SIG-M5 (cell line): ENCODE results near the gene MFSD6.
"Not testable (repeated sequence)": the region's sequence is repeated elsewhere in the genome, so short reads cannot be mapped to it uniquely, and the experiment has no call there.

Experiments used
- DNase-seq: peaks from one replicate; lab custom pipeline; 2025; lab: John Stamatoyannopoulos, UW

The MFSD6 gene

DNA sequence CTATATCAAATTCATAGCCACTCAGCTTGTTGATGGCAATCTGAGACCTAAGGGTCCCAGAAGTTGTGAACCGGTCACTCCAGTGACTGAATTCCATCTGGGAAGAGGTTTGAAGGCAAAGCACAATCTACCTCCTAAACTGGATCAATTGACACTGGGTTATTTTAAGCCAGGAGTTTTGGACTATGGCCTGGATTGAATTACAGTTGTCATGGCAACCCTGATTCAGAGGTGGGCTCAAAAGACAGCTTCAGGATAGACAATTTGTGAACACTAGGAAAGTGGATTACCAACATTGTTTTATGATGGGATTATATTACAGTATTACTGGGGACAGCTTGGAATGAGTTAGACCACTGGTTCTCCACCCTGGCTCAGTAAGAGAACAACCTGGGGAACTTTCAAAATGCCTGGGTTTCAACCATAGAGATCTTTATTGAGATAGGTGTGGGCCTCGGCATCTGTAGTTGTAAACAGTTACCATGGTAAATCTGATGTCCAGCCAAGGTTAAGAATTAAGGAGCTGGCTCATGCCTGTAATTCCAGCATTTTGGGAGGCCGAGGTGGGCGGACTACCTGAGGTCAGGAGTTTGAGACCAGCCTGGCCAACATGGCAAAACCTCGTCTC is 58.8 kb downstream of the MFSD6 start:
- no peak for DNase-seq

DNA sequence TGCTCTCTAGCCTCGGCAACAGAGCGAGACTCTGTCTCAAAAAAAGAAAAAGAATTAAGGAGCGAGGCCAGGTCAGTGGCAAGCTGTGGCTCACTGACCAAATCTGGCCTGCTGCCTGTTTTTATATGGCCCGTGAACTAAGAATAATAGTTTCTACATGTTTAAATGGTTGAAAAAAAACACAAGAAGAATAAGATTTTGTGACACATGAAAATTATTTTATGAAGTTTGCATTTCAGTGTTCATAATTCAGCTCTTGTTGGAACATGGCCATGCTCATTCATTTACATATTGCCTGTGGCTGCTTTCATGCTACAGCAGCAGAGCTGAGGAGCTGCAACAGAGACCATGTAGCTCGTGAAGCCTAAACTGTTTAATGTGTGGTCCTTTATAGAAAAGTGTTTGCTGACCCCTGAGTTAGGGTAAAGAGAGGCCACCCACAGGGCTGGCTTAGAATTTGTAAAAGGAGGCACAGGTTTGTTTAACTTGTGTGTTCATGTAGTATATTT is 59.5 kb downstream of the MFSD6 start:
- no peak for DNase-seq

DNA sequence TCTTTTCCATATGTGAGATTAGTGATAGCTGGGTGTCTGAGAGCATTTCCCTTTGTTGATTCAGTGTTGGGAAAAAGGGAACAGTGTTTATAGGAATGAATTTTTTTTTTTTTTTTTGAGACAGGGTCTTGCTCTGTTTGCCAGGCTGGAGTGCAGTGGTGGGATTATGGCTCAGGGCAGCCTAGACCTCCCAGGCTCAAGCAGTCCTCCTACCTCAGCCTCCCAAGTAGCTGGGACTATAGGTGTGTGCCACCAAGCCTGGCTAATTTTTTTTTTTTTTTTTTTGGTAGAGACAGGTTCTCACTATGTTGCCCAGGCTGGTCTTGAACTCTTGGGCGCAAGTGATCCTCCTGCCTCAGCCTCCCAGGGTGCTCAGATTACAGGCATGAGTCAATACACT is 60.2 kb downstream of the MFSD6 start:
- DNase-seq, result not testable (repeated sequence)

DNA sequence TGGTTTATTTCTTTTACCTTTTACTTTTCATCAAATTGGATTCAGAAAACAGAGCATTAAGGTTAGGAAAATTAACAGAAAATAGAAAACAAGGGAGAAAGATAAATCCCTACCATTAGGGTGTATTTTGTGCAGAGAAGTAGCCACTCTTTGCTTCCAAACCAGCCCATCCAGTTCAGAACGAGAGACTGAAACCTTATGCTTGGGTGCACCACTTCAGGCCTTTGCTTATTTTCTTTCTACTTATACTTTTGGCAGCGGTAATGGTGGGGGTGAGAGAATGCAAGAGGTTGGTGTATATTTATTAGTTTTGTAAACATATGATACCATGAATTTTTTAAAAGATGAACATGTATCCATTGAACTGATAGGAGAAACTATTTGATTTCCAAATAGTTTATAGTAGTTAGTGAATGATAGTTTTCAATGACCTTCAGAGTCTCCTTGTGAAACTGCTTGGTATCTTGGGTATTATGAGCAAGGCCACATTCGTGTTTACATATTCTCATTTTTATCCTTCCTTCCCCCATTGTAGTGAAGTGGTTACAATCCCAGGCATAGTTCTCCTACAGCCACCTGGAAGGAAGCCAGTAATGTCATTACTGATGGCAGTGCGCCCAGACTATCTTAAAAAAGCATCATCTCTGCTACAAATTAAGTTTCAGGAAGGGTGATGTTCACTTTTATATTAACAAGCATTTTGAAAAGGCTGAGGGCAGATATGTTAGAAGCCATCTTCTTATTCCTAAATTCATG is 60.8 kb downstream of the MFSD6 start:
- no peak for DNase-seq

DNA sequence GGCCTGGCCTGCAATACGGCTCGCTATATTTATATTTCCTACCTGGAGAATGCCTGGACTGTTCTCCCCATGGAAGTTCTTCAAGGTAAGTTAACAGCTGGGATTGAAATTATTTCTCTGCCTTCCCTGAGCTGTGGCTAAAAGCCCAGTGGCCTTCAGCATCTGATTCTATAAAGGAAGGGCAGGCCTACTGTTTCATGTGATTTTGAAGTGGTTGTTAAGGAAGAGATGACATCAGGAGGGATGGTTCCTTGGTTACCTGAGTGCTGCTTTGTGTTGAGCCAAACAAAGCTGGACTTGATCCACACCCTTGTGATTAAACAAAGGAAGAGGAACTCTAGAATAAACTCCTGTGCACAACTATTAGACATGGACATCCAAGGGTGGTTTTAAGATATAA is 61.6 kb downstream of the MFSD6 start:
- DNase-seq, result no peak

DNA sequence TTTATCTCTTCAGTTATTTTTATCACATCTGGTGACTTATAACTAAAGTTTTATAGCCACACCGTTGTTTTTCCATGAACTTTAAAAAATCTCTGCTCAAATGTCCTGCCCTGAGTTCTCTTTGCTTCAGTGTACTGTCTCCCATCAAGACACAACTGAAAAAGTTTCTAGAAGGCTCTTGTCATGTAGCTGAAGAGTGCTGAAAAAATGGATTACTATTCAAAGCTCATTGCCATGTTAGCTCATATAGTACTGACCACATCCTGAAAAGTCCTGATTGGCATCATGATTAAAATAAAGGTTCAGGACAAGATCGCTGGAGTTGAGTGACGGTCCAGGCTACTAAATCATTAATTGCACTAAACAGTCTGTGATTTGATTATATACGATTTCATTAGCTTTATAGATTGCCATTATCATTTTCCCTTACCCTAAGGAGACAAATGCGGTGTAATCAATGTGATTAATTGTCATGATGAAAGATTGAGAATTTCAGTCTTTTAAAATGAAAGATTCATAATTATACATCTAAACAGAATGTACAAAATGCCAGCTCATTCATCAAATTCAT is 62.2 kb downstream of the MFSD6 start:
- no peak for DNase-seq

DNA sequence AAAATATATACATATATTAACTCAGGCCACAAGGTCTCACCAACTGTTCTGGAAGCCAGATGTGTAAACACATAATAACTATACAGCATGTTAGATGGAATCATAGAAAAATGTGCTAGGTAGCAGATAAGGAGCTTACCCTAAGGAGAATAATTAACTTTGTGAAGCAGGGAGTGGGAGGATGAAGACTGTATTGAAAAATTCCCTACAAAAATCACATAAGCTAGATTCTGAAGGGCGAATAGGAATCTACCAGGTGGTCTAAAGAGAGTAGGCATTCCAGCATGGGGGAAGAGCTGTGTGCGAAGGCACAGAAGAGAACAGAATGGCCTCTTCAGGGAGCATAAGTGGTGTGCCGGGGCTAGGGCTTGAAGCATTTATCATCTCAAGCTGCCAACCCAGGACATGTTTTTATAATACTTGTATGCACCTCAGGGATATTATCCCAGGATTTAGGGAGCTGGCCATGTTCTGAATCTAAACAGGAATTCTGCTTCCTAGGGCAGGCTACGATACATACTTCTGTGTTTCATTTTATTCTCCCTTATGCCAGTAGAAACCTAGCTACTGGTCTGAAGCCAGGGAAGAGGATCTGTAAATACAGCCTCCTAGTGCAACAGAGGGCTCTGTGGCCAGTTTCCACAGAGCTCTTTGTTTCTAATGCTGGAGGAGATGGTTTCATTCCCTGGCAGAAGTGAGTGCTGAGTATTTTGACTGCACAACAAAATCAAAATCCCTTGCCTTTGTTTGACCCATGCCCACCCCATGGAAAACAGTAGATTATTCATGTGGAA is 69.7 kb downstream of the MFSD6 start:
- DNase-seq, result no peak

DNA sequence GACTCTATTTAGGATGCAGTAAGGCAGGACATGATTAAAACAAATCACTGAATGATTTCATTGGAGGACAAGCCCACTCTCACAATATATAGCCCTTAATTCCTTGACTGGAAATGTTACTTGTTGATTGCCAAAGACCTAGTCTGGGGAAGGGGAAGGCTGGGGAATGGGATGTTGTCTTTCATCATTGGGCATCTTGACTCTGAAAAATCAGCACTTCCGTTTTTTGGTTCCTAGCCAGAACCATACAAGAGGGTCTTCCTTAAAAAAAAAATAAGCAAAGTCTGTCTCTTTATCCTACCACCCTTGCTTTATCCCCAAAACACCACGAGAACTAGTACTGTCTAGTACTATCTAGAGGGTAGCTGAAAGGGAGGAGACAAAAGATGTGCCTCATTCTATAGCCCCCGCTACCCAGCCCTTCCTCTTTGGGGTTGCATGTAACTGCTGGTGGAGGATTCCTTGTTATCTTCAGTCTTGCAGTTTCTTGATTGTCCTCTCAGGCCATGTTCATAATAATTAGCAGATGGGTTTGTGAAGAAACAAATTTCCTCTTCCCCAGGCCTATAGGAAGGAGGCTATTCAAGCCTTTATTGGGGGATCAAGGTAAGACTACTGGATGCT is 70.5 kb downstream of the MFSD6 start:
- DNase-seq, result no peak

DNA sequence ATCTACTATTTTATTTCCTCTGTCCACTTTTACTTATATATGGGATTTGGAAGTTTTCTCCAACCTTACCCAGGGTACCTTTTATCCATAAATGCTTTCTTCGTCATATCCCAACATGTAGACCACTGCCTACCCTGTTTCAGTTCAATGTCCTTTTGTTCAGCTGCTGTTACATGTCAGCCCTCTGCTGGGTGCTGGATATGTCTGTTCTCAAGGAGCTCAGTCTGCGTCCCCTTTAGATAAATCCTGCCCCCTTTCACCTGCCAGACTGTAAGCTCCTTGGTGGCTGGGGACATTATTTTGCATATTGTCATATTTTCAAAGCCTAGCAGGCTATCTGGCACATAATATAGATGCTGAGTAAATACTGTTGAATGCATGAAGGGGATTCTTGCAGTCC is 73.2 kb downstream of the MFSD6 start:
- no peak for DNase-seq

DNA sequence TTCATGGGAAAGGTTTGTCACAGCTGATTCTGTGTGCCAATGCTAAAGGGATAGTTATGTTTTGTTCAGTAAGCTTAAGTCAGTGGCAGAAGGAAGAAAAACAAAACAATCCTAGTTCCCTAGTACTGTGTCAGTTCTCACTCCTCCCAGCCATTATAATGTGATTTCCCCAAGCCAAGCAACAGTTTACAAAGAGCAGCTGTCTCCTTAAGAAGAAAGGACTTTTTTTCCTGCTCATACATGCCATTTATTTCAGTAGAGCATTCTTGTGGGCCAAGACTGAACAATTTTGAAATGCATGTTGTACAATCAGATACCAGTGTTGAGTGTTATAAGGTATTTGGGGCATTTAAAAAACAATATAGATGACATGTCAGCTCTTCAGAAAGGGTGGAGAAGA is 74.3 kb downstream of the MFSD6 start:
- no peak for DNase-seq

DNA sequence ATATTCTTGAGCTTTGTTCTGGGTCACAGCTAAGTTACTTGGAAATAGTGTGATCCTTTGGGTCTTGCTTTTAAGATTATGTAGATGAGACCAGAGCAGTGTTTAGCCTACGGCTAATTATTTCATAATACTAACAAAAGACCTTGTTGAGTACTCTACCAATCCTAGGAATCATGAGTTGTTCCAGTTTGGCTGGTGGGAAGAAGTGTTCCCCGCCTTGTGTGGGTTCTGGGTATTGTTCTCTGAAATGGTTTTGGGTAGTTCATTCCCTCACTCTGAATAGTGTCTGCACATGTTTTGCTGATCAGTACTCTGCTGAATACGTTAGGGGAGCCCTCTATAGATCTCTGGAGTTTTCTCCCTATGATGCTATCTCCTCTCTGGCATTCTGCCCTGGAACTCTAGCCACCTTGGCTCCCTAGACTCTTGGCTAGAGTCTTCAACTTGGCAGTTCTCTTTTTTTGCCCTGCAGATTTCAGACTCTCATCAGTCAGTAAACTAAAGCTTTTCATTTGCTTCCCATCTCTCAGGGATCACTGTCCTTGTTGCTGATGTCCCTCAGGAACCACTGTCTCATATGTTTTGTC is 78.0 kb downstream of the MFSD6 start:
- DNase-seq, result no peak

DNA sequence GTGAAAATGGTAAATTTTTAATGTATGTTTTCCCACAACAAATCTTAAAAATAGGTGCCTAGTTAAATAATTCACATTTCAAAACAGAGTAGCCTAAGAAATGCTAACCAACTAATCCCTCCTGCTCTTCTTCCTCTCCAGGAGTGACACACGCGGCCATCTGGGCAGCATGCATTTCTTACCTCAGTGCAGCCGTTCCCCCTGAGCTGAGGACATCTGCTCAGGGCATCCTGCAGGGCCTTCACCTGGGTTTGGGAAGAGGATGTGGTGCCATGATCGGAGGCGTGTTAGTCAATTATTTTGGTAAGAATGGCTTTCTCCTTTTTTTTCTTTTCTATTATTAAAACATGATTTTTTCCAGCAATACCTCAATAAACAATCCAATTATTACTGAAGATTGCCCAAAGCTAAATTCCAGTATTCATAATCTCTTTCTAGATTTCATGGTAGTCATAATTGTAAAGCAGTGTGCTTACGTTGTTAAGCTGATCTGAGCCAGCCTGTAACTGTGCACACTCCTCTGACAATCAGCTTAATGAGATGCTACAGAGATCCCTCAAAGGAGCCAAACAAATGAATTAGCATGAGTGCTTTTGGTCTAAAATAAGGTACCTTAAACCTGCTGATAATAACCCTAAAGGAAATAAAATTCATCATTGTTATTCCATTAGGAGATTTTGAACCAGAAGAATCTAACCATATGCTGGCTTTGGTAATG is 80.5 kb downstream of the MFSD6 start:
- no peak for DNase-seq

DNA sequence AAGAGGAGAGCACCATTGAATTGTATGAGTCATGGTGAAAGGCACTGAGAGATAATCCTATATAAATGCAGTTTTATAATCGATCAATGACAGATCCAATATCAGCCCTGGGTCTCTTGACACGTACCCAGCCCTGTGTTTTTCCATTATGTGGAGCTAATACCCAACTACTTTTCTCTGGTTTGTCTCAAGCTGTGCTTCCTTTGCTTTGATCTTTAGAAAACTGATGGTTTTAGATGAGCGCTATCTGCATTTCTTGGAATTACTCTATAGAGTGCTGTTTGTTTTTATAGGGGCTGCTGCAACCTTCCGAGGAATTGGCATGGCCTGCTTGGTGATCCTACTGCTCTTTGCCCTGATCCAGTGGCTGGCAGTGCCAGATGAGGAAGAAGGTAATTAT is 81.3 kb downstream of the MFSD6 start:
- DNase-seq, result no peak

DNA sequence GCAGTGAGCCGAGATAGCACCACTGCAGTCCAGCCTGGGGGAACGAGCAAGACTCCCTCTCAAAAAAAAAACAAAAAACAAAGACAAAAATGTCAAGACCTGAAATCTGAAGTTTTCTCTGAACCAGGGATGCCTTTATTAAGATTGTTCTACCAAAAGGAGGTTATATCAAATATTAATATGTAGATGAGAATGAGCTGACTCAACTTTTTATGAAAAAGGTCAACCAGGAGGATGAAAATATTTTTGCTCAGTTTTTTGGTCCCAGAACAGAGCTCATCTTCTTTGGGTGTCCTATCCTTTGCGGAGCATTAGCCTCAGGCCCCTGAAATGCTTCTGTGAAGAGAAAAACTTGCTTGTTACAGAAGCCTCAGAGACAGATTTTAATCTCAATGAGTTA is 82.3 kb downstream of the MFSD6 start:
- no peak for DNase-seq

DNA sequence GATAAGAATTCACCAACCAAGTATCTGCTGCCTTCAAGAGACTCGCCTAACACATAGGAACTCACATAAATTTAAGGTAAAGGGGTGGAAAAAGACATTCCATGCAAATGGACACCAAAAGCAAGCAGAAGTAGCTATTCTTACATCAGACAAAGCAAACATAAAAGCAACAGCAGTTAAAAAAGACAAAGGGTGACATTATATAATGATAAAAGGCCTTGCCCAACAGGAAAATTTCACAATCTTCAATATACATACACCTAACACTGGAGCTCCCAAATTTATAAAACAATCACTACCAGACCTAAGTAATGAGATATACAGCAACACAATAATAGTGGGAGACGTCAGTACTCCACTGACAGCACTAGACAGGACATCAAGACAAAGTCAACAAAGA is 84.9 kb downstream of the MFSD6 start:
- no peak for DNase-seq

DNA sequence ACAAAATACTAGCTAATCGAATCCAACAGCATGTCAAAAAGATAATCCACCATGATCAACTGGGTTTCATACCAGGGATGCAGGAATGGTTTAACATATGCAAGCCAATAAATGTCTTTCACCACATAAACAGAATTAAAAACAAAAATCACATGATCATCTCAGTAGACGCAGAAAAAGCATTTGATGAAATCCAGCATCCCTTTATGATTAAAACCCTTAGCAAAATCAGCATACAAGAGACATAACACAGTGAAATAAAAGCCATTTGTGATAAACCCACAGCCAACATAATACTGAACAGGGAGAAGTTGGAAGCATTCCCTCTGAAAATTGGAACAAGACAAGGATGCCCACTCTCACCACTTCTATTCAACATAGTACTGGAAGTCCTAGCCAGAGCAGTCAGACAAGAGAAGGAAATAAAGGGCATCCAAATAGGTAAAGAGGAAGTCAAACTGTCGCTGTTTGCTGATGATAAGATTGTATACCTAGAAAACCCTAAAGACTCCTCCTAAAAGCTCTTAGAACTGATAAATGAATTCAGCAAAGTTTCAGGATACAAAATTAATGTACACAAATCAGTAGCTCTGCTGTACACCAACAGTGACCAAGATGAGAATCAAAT is 86.6 kb downstream of the MFSD6 start:
- not testable (repeated sequence) for DNase-seq

DNA sequence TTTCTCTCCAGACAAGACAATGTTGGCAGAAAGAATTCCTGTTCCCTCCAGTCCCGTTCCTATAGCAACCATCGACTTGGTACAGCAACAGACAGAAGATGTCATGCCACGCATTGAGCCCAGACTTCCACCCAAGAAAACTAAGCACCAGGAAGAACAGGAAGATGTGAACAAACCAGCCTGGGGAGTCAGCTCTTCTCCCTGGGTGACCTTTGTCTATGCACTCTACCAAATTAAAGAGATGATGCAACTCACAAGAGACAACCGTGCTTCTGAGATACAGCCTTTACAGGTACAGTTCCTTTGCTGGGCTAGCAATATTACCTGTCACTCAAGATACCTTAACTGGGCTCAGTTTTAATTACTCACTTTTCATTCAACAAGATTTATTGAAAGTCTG is 89.3 kb downstream of the MFSD6 start:
- no peak for DNase-seq

DNA sequence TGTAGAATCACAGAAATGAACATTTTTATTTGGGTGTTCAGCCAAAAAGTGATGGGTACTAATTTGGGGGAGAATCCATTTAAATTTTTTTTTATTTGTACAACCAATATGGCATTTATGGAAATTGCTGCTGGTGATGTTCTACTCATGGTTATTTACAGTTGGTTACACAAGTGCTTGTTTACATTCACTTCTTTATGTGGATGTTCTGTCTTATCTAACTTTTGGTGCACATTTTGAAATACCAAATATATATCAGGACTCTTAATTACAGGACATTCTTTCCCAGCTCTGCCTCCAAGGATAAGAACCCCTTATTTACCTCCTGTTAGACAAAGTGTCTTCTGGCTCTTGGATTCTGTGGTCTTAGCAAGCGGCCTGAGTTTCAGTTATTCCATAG is 91.1 kb downstream of the MFSD6 start:
- no peak for DNase-seq

DNA sequence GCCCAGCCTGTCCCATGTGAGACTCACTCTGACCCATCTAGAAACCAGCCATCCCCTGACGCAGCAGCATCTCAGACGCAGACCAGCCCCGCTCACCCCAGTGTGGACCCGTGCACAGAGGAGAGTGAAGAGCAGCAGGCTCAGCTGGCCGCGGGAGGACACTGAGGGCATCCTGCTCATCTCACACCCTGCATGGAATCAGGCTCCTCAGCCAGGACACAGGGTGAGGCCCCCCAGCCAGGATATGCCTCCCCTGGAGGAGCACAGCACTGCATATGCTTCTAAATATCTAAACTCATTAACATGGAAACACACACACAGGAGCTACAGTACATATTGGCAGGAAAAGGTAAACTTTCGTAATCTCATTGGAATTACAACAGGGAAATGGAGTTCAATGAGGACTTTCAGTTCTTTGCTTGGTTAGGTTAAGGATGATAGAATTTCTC is 91.9 kb downstream of the MFSD6 start:
- DNase-seq, result no peak

DNA sequence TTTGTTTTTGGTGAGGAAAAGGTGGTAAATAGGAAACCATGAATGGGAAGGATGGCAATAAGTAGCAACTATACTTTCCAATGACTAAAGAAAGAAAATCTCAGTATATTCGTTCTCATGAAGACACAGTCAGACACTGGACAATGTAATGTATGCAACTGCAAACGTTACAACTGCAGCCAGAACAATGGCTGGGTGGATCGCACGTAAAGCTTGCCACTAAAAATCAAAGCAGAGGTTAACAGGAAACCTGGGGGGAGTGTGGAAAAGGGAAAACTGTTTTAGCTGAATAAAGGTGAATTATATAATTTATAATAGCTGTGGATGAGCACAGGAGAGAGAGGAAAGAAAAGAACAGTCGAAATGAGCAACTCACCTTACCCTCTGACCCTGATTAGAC is 93.1 kb downstream of the MFSD6 start:
- no peak for DNase-seq
